G401.6 (cell line): Measurements from ENCODE around the gene HSPG2.
"Not testable (repeated sequence)": the region's sequence is repeated elsewhere in the genome, so short reads cannot be mapped to it uniquely, and the experiment has no call there.

ENCODE experiments used
- FAIRE-seq: peaks from 2 replicates; lab custom pipeline; 2012; peaks lifted over from hg19 to GRCh38; lab: Jason Lieb, UNC

The HSPG2 gene

GRCh38 chr1:21937034-21937371, at the start of gene HSPG2:
HSPG2 (minus strand) TSS chr1:21937310; CDS start chr1:21937217, 93 bp downstream.
- no peak for FAIRE-seq

GRCh38 chr1:21986386-21986785, 49.3 kb upstream of the HSPG2 start:
- FAIRE-seq: not testable (repeated sequence)

DNA sequence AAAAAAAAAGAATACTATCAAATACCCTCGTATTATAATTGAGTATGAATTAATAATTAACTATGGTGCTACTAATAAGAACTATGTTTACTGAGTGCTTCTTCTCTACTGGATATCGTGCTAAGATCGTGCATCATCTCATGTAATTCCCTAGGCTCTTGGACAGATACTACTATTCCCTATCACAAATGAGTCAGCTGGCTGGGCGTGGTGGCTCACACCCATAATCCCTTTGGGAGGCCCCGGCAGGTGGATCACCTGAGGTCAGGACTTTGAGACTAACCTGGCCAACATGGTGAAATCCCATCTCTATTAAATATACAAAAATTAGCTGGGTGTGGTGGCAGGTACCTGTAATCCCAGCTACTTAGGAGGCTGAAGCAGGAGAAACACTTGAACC, 48.8 kb upstream of the HSPG2 start:
- FAIRE-seq: not testable (repeated sequence)

GRCh38 chr1:21983539-21983938, 46.4 kb upstream of the HSPG2 start:
- not testable (repeated sequence) for FAIRE-seq

GRCh38 chr1:21982122-21982521, 45.0 kb upstream of the HSPG2 start:
- not testable (repeated sequence) for FAIRE-seq

GRCh38 chr1:21981253-21981652, 44.1 kb upstream of the HSPG2 start:
- not testable (repeated sequence) for FAIRE-seq

DNA sequence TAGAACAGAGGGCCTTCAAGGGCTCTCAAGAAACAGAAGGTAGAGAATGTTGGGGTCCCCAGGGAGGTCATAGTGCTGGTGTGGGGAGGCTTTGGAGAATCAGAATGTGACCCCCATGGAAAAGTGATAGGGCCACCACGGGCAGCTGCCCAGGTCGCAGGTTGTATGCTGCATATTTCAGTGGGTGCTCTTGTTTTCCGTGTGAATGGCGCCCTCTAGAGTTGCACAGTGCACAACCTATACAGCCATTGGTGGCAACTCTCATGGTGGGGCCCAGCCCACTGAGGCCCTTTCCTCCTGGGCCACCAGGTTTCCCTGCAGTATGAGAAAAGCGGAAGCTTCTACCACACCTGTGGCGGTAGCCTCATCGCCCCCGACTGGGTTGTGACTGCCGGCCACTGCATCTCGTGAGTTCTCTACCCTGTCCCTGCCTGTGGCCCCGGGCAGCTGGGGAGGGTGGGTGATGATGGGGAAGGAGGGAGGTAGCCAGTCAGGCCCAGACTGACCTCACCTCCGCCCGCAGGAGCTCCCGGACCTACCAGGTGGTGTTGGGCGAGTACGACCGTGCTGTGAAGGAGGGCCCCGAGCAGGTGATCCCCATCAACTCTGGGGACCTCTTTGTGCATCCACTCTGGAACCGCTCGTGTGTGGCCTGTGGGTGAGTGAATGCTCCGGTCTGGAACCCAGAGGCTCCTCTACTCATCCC, 43.6 kb upstream of the HSPG2 start:
- FAIRE-seq: not testable (repeated sequence)

DNA sequence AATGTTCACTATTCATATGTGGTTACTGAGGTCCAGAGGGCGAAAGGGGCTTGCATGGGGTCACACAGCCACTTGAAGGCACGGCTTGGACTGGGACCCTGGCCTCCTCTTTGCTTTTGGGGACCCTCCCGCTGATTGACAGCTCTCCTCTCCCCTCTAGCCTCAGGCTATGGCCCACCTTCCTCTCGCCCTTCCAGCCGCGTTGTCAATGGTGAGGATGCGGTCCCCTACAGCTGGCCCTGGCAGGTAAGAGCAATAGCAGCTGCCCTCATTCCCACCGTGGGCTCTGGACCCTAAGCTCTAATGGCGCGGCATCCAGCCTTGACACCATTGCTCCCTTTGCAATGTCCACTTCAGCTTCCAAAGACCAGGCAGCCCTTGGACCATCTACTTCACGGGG, 41.1 kb upstream of the HSPG2 start:
- FAIRE-seq: not testable (repeated sequence)

DNA sequence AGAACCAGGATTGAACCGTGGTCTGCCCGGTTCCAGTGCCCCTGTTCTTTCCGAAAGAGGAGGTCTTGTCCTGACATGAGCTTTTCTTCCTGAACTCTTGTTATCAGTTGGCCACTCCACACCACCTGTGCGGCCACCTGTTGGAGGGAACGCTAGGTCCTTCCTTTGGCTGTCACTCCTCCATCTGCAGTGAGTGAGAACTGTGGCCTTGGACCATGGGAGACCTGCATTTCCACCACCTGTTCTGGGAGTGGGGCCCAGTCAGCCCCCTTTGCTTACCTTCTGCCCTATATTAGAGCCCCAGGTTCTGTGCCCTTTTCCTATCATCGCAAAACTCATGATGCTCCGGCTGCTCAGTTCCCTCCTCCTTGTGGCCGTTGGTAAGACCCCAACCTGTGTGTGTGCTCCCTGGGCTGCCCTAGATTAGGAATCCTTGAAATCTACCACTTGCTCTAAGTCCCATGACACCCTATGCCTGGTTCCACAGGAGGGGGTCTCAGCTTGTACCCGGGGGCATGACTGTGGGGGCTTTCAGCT, 39.7 kb upstream of the HSPG2 start, which contains the start of gene CELA3B:
CELA3B (plus strand) TSS at position 320 of the 537 bp plus-strand sequence; CDS start at position 338, 18 bp downstream.
- FAIRE-seq: not testable (repeated sequence)

GRCh38 chr1:21975296-21975695, 38.2 kb upstream of the HSPG2 start:
- FAIRE-seq: not testable (repeated sequence)

DNA sequence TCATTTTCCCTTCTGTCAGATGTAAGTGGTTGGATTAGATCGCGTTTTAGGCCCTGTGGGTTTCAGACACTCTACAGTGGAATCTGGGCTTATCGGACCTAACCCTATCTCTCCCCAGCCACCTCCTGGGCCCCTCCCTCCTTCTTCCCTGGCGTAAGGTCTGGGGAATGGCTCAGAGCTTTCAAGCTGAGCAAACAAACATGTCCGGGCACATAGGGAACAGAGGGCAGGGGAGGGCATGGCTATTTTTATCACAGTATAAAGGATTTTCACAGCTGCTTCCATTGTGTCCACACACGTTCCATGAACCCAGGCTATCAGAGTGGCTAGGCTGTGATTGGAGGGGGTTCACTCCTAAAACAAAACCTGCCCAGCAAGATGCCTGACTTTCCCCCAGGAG, 37.6 kb upstream of the HSPG2 start:
- FAIRE-seq: not testable (repeated sequence)

GRCh38 chr1:21973948-21974347, 36.8 kb upstream of the HSPG2 start:
- not testable (repeated sequence) for FAIRE-seq

DNA sequence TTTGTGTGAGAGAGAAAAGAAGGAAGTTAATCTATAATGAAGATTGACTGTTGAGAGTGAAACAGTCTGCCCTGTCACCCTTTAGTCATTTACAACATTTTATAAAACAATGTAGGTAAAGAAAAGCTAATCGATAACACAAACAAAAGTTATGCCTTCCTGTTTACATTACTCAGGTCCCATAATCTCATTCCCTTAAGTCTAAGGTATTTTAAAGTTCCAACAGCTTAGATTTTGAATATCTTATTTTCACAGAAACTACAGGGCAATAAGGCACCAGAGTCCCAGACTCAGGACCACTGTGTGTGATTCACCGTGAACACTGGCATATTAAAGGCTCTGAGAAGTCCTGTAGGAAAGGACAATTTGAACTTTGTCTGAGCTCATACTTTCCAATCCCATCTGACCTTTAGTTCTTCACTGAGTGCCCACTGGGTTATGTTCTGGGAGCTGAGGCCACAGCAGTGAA, 35.9 kb upstream of the HSPG2 start:
- not testable (repeated sequence) for FAIRE-seq

GRCh38 chr1:21970523-21970922, 33.4 kb upstream of the HSPG2 start:
- FAIRE-seq: not testable (repeated sequence)

GRCh38 chr1:21969066-21969465, 32.0 kb upstream of the HSPG2 start:
- not testable (repeated sequence) for FAIRE-seq

DNA sequence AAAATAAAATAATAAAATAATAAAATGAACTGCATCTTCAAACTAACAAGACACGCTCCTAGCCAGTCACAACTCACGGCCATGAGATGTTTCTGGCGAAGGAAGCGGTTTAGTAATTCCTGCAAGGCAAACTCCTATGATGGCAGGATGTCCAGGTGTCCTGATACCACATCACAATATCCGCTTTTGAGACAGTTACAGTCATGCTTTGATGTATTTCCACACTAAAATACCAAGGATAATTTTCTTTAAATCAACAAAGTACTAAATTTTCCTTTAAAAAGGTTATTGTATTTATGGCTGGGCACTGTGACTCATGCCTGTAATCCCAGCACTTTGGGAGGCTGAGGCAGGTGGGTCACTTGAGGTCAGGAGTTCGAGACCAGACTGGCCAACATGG, 30.1 kb upstream of the HSPG2 start:
- FAIRE-seq: not testable (repeated sequence)

DNA sequence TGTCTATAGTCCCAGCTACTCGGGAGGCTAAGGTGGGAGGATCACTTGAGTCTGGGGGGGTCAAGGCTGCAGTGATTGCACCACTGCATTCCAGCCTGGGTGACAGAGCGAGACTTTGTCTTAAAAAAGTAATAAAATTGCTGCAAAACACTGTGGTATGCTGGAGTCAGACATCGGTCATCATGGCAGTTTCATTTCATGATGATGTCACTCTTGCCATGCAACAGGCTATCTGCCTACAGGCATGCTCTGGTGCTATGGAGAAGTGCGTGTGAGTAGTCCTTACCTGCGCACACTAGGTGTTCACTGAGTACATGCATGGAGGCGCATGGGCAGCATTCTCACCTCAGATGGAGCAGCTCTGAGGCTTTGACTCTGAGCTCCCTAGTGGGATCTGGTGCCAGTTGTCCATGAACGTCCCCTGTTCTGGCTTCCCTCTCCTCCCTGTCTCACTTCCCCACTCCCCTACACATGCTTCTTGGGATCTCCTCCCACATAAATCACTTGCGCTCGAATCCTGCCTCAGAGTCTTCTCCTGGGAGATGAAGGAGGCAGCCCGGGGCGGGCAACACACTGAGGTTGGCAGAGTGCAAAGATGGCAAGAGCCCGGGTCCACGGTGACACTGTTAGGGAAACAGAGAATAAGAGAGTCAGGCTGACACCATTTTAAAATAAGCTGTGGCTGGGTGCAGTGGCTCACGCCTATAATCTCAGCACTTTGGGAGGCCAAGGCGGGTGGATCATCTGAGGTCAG, 29.3 kb upstream of the HSPG2 start:
- no peak for FAIRE-seq

GRCh38 chr1:21963477-21964217, 26.5 kb upstream of the HSPG2 start:
- peak; percentile 63 for FAIRE-seq

DNA sequence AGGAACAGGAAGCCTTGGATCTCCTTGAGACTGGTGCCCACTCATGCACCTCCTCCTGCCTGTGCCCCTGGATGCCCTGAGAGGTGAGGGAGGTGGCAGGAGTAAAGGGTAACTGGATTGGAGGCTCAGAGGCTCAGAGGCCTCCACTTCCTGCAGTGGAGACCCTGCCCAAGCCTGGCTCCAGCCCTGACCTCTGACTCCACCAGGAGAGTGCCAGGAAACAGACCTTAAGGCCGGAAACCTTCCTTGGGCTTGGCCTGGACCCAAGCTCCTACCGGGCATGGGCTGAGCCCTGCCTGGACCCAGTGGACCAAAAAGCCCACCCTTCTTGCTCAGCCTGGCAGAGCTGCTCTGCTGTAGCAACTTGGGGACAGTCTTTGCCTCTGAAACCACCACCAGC, 24.7 kb upstream of the HSPG2 start:
- no peak for FAIRE-seq

DNA sequence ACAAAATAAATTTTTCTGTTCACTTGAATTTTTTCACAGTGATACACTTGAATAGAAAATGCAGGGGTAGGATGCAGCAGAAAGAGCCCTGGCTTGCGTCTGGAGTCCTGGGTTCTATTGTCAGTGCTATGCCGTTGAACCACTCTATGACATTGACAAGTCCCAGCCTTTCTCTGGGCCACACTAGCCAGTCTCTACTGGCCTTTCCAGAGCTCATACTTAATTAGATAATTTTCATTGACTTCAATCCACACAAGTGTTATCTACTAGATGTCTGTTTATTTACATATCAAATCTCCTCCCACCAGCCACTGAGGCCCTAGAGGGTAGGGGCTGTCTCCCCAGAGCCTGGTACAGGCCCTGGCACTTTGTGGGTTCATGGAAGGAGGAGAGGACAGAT, 24.2 kb upstream of the HSPG2 start:
- FAIRE-seq: no peak

- FAIRE-seq: no peak
Observed at GRCh38 chr1:21956720-21957552, 19.8 kb upstream of the HSPG2 start.
